Smooth muscle cell (in vitro differentiated cells): ENCODE measurements around the gene SLIT3. TPM values are rescaled to one million over a fixed set of nuclear protein-coding genes. Genes with fewer than 3 reads are reported as not detected.

ENCODE experiments used
- DNase-seq: peaks from one replicate; lab custom pipeline; 2025; ENCODE audit not compliant: unreplicated experiment; lab: John Stamatoyannopoulos, UW
- H2AFZ ChIP-seq: fragments of 200-600 bp; sonication (generic); 2 replicates; pipeline ENCODE4 v1.6.0; 2016; ENCODE audit warnings: antibody characterized with exemption, low read depth, mild to moderate bottlenecking
- H3F3A ChIP-seq: fragments of 200-600 bp; sonication (generic); 2 replicates; pipeline ENCODE4 v1.6.0; 2017; ENCODE audit warnings: antibody characterized with exemption, low read depth
- H3K27ac ChIP-seq: fragments of 200-600 bp; sonication (generic); 2 replicates; pipeline ENCODE4 v1.5.1; 2016; ENCODE audit warnings: low read depth, mild to moderate bottlenecking
- H3K27me3 ChIP-seq: fragments of 200-600 bp; sonication (generic); 2 replicates; pipeline ENCODE4 v1.6.1; 2016; ENCODE audit warnings: low read depth, mild to moderate bottlenecking
- H3K36me3 ChIP-seq: fragments of 200-600 bp; sonication (generic); 2 replicates; pipeline ENCODE4 v1.5.1; 2016; ENCODE audit warnings: low read depth
- H3K4me1 ChIP-seq: fragments of 200-600 bp; sonication (generic); 2 replicates; pipeline ENCODE4 v1.5.1; 2016; ENCODE audit warnings: low read depth
- H3K4me2 ChIP-seq: fragments of 200-600 bp; sonication (generic); 2 replicates; pipeline ENCODE4 v1.6.0; 2016; ENCODE audit warnings: mild to moderate bottlenecking
- H3K4me3 ChIP-seq: fragments of 200-600 bp; sonication (generic); 2 replicates; pipeline ENCODE4 v1.5.1; 2016; ENCODE audit warnings: mild to moderate bottlenecking
- H3K79me2 ChIP-seq: fragments of 200-600 bp; sonication (generic); 2 replicates; pipeline ENCODE4 v1.6.0; 2016; ENCODE audit warnings: low read depth, mild to moderate bottlenecking
- H3K9ac ChIP-seq: fragments of 200-600 bp; sonication (generic); 2 replicates; pipeline ENCODE4 v1.6.0; 2016; ENCODE audit warnings: low read depth
- H3K9me3 ChIP-seq: fragments of 200-600 bp; sonication (generic); replicated peaks from 2 replicates; pipeline ENCODE4 v1.5.1; 2016; ENCODE audit warnings: low read depth
- H4K20me1 ChIP-seq: fragments of 200-600 bp; sonication (generic); 2 replicates; pipeline ENCODE4 v1.6.0; 2016; ENCODE audit warnings: low read depth
- WGBS: methylation state at CpG from one replicate; pipeline ENCODE4 v1.1.7; 2016; ENCODE audit warnings: low lambda C conversion rate; 5-methylcytosine and 5-hydroxymethylcytosine counted together
- polyA plus RNA-seq: library from polyadenylated mRNA; unstranded; fragments of >200 nt; fragmentation: Nextera tagmentation; extraction: Ambion mirVana; gene quantifications from 2 replicates; pipeline ENCODE4 v1.2.1, GENCODE V29; 2016
- total RNA-seq: library from RNA; depleted of rRNA; stranded (reverse); fragments of >200 nt; gene quantifications from 2 replicates; pipeline ENCODE4 v1.2.3, GENCODE V29; 2014
- TF ChIP-seq, protein P1 (sequence below): fragments of 200-600 bp; sonication (generic); IDR thresholded peaks from 2 replicates; pipeline ENCODE4 v1.5.1; 2017; ENCODE audit warnings: borderline replicate concordance, mild to moderate bottlenecking, antibody characterized with exemption; ENCODE audit not compliant: insufficient read depth, poor library complexity, severe bottlenecking

SLIT3 gene
- total and polyA plus RNA-seq, 2 experiments from 2014 or later, result 25.4 to 29.5 TPM

GRCh38 chr5:169067751-169068173 is 233.2 kb downstream of the SLIT3 start:
- Histone ChIP-seq H3K4me1 (peaks cover 11% of the 10 kb centered on the region), H3K9me3 (no peaks in the 10 kb centered on the region), H3F3A (no peaks in the 10 kb centered on the region), H3K27ac (no peak overlapping the region), H3K36me3 (no peaks in the 10 kb centered on the region), H3K79me2 (no peaks in the 10 kb centered on the region), H4K20me1 (no peaks in the 10 kb centered on the region), H3K27me3 (peaks cover 3% of the 10 kb centered on the region), H3K4me3 (no peak overlapping the region), H3K9ac (no peak overlapping the region), H2AFZ (no peak overlapping the region), H3K4me2 (no peak overlapping the region)
- DNase-seq, result no peak
- WGBS, result 28% methylated on average over 2 of the region's 2 CpGs
- TF ChIP-seq, protein P1, sequence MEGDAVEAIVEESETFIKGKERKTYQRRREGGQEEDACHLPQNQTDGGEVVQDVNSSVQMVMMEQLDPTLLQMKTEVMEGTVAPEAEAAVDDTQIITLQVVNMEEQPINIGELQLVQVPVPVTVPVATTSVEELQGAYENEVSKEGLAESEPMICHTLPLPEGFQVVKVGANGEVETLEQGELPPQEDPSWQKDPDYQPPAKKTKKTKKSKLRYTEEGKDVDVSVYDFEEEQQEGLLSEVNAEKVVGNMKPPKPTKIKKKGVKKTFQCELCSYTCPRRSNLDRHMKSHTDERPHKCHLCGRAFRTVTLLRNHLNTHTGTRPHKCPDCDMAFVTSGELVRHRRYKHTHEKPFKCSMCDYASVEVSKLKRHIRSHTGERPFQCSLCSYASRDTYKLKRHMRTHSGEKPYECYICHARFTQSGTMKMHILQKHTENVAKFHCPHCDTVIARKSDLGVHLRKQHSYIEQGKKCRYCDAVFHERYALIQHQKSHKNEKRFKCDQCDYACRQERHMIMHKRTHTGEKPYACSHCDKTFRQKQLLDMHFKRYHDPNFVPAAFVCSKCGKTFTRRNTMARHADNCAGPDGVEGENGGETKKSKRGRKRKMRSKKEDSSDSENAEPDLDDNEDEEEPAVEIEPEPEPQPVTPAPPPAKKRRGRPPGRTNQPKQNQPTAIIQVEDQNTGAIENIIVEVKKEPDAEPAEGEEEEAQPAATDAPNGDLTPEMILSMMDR, result no peak

- Histone ChIP-seq H3K36me3 (no peaks in the 10 kb centered on the region), H3K4me2 (no peak overlapping the region), H3F3A (no peaks in the 10 kb centered on the region), H3K9ac (no peak overlapping the region), H3K4me1 (peaks cover 12% of the 10 kb centered on the region), H3K27ac (no peak overlapping the region), H3K4me3 (no peak overlapping the region), H3K79me2 (no peaks in the 10 kb centered on the region), H4K20me1 (no peaks in the 10 kb centered on the region), H3K9me3 (no peaks in the 10 kb centered on the region), H3K27me3 (no peaks in the 10 kb centered on the region), H2AFZ (no peak overlapping the region)
- WGBS, result 63% methylated on average over 5 of the region's 5 CpGs
- TF ChIP-seq, protein P1, result no peak
- DNase-seq, result no peak
Measured at GRCh38 chr5:169065400-169065799, 235.5 kb downstream of the SLIT3 start.

DNA sequence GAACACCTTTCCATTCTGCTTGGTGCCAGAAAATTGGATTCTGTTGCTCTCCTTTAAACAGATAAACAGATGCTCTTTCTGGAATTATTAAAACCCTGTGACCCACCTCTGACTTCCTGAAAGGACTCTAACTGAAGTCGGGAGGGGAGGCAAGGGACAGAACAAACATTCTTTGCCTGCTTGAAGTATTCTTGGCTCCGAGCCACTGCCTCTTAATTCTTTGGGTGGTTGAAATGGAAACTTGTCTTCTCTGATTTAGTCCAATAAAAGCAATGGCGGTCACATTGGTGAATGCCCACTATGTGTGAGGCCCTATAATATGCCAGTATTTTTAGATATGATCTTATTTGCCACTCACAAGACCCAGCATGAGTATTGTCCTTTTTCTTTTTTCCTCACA is 236.8 kb downstream of the SLIT3 start:
- Histone ChIP-seq H3K4me3 (no peak overlapping the region), H4K20me1 (no peaks in the 10 kb centered on the region), H3F3A (no peaks in the 10 kb centered on the region), H2AFZ (no peak overlapping the region), H3K9ac (no peak overlapping the region), H3K4me1 (peaks cover 12% of the 10 kb centered on the region), H3K9me3 (no peaks in the 10 kb centered on the region), H3K4me2 (no peak overlapping the region), H3K27me3 (no peaks in the 10 kb centered on the region), H3K27ac (no peak overlapping the region), H3K79me2 (no peaks in the 10 kb centered on the region), H3K36me3 (no peaks in the 10 kb centered on the region)
- TF ChIP-seq, protein P1, result no peak
- WGBS, result 61% methylated on average over 3 of the region's 3 CpGs
- DNase-seq, result no peak

DNA sequence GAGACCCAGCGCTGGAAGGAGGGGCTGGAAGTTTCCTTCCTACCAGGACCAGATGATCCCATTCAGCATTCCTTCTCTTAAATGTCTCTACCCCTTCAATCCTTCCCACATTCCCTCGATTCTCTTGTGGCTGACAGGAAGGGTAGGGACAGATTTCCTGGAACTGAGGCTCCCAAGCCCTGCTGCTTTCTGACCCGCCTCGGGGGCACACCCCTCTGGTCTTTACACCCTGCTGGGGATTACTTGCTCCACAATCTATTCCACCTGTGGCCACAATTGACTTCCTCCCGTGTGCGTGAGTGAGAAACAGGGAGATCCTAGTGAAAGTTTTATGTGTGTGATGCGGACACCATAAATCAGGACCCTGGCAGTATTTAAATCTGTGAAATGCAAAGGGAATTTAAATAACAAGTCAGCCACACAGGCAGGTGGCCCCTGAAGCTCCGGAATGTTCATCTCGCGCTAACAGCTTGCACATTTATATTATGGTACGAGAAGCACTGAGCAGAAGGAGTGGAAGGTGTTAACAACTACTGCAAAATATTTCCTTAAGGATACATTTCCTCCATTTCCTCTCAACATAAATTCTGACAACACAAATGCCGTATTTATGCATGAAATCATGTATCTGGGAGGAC is 237.5 kb downstream of the SLIT3 start:
- no peak overlapping the region for H3K4me3 ChIP-seq
- no peaks in the 10 kb centered on the region for H3K9me3 ChIP-seq
- no peak overlapping the region for H3K4me2 ChIP-seq
- no peak overlapping the region for H2AFZ ChIP-seq
- H3K27me3 ChIP-seq, result no peaks in the 10 kb centered on the region
- no peaks in the 10 kb centered on the region for H3F3A ChIP-seq
- H3K79me2 ChIP-seq, result no peaks in the 10 kb centered on the region
- H3K27ac ChIP-seq, result no peak overlapping the region
- no peak overlapping the region for H3K9ac ChIP-seq
- 62% methylated on average over 12 of the region's 12 CpGs for WGBS
- no peaks in the 10 kb centered on the region for H3K36me3 ChIP-seq
- DNase-seq, result no peak
- H4K20me1 ChIP-seq, result no peaks in the 10 kb centered on the region
- H3K4me1 ChIP-seq, result peaks cover 12% of the 10 kb centered on the region
- TF ChIP-seq, protein P1, result no peak
